ENCODE data around the gene PKN1. TPM values are rescaled to one million over a fixed set of nuclear protein-coding genes. Genes with fewer than 3 reads are reported as not detected.

The PKN1 gene
- total and polyA plus RNA-seq, 9 of the 15 experiments (the other 6 are each of a cell fraction or from before 2014, with no cell fraction given), result 0.30 to 228 (median 77.5) TPM

DNA sequence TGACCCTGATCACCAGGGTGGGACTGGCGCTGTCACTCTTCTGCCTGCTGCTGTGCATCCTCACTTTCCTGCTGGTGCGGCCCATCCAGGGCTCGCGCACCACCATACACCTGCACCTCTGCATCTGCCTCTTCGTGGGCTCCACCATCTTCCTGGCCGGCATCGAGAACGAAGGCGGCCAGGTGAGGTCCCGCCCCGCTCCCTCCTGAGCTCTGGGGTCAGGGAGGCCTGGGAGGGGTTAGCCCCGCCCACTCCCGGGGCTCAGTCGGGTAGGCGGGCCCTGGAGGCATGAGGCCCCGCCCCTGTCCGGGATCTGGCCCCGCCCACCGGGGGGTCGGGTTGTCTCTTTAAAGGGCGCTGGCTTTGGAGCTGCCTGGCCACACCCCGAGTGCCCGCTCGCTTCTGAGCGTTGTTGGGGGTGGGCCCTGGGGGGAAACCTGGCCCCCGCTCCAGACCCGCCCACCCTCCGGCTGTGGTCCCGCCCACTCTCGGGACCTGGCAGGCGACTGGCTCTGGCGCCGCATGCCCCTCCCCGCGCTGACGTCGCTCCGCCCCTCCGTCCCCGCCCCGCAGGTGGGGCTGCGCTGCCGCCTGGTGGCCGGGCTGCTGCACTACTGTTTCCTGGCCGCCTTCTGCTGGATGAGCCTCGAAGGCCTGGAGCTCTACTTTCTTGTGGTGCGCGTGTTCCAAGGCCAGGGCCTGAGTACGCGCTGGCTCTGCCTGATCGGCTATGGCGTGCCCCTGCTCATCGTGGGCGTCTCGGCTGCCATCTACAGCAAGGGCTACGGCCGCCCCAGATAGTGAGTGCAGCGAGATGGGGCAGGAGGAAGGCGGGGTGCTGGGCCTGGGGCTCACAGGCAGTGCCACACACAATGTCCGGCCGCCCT lies 27.1 kb upstream of the PKN1 start (continued):
- 0 out of 4 replicates have a peak, but pooled peaks of 1 of the 2 experiments have one; percentile 42 for TF ChIP-seq MLX (CRISPR knock-in tag; conservative IDR thresholded peaks at IDR 0.05)
- TF ChIP-seq POLR2G (IDR thresholded peaks at IDR 0.05; ENCODE audit: low read depth, low read length), result peak; percentile 79
- peak; percentile 83 for TF ChIP-seq L3MBTL2 (IDR thresholded peaks at IDR 0.05)

GRCh38 chr19:14406645-14407401 lies 26.3 kb upstream of the PKN1 start:
- Histone ChIP-seq H3K79me2 (ENCODE audit: control insufficient read depth, insufficient read depth, low read length) (peaks cover 8% of the 10 kb centered on the region), H2AFZ (ENCODE audit: low read depth, low read length) (no peak overlapping the region), H3K9ac (ENCODE audit: insufficient read depth in 1 of 2, low read depth in 2 of 2, low read length in 2 of 2) (peak overlapping the region in 1 of 2 experiments; percentile 77; a peak in 2 of 4 replicates), H3K27me3 (ENCODE audit: control insufficient read depth in 2 of 2, insufficient read depth in 2 of 2, low read length in 2 of 2) (no peaks in the 10 kb centered on the region), H3K27ac (ENCODE audit: extremely low read depth, low read depth, low read length) (no peak overlapping the region), H3K9me1 (ENCODE audit: control insufficient read depth, insufficient read depth, low read length) (peaks cover 4% of the 10 kb centered on the region), H3K4me2 (ENCODE audit: insufficient read depth, low read length) (no peak overlapping the region), H3K4me3 (no peak overlapping the region), H3K36me3 (ENCODE audit: control insufficient read depth, insufficient read depth, low read length) (peaks cover 88% of the 10 kb centered on the region; the same call in 2 of the 3 replicates), H3K4me1 (replicated peaks in 1 of 2; ENCODE audit: control insufficient read depth in 2 of 2, insufficient read depth in 2 of 2, low read length in 2 of 2) (peaks cover 7 to 55% of the 10 kb centered on the region in 2 experiments; a peak in 4 of 5 replicates), H3K9me3 (replicated peaks; ENCODE audit: control insufficient read depth, insufficient read depth, low read depth, low read length) (no peaks in the 10 kb centered on the region), H4K20me1 (replicated peaks; ENCODE audit: control insufficient read depth, insufficient read depth, low read length) (peaks cover 44% of the 10 kb centered on the region)
- intact Hi-C loops (cut with micrococcal nuclease), result loop anchor here (1.0 to 10.0 kb wide), 3 partner anchors 44 to 262 kb away; no protein-coding TSS in a partner anchor
- ChIA-PET CTCF (ENCODE audit: low intra/inter-chr PET ratio) (interaction anchor here (0.7 to 1.5 kb wide), 6 partner anchors 43 to 527 kb away, joined by 3 to 4 read pairs (median 3); no protein-coding TSS in a partner anchor), POLR2A (interaction anchor here (0.7 to 3.7 kb wide), 11 partner anchors 10 to 402 kb away, joined by 3 to 55 read pairs (median 4); partner anchors contain the start of genes ADGRE5 and DDX39A)
- BruUV-seq (replicated peaks), result no TSS peak
- no peak for ATAC-seq
- peak in 2 of 4 experiments; percentile 4 to 11 for DNase-seq (ENCODE audit: extremely low read depth in 1 of 4, low spot score in 3 of 4)
- FAIRE-seq, result no peak
- in situ Hi-C loops (cut with MboI), result no loop called here
- 93% methylated on average over 22 of the region's 27 CpGs for WGBS (ENCODE audit: insufficient coverage, low coverage, missing lambda C conversion rate)
- TF ChIP-seq ZBTB12 (CRISPR knock-in tag; IDR thresholded peaks at IDR 0.05), result no peak
- no peak for TF ChIP-seq MYC (IDR thresholded peaks at IDR 0.05; ENCODE audit: low read depth, low read length)
- peak; percentile 21; the same call in 1 of the 2 replicates for TF ChIP-seq MYC (CRISPR knock-in tag; IDR thresholded peaks at IDR 0.05; ENCODE audit: borderline replicate concordance, low read depth)
- no peak for TF ChIP-seq ARID2 (IDR thresholded peaks at IDR 0.05)
- no peak for TF ChIP-seq ZNF23 (CRISPR knock-in tag; IDR thresholded peaks at IDR 0.05)
- TF ChIP-seq, protein P1, sequence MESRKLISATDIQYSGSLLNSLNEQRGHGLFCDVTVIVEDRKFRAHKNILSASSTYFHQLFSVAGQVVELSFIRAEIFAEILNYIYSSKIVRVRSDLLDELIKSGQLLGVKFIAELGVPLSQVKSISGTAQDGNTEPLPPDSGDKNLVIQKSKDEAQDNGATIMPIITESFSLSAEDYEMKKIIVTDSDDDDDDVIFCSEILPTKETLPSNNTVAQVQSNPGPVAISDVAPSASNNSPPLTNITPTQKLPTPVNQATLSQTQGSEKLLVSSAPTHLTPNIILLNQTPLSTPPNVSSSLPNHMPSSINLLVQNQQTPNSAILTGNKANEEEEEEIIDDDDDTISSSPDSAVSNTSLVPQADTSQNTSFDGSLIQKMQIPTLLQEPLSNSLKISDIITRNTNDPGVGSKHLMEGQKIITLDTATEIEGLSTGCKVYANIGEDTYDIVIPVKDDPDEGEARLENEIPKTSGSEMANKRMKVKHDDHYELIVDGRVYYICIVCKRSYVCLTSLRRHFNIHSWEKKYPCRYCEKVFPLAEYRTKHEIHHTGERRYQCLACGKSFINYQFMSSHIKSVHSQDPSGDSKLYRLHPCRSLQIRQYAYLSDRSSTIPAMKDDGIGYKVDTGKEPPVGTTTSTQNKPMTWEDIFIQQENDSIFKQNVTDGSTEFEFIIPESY (CRISPR knock-in tag; IDR thresholded peaks at IDR 0.05), result peak; percentile 33; the same call in 1 of the 2 replicates
- TF ChIP-seq C11orf30 (IDR thresholded peaks at IDR 0.05; ENCODE audit: low read depth), result no peak
- TF ChIP-seq ZZZ3 (IDR thresholded peaks at IDR 0.05), result no peak
- TF ChIP-seq ZNF263 (CRISPR knock-in tag; IDR thresholded peaks at IDR 0.05; ENCODE audit: borderline replicate concordance), result 0 out of 2 replicates have a peak, but pooled peaks have one; percentile 2
- TF ChIP-seq ZNF282 (CRISPR knock-in tag; IDR thresholded peaks at IDR 0.05), result no peak
